ENCODE results near the gene ULK1.

DNA sequence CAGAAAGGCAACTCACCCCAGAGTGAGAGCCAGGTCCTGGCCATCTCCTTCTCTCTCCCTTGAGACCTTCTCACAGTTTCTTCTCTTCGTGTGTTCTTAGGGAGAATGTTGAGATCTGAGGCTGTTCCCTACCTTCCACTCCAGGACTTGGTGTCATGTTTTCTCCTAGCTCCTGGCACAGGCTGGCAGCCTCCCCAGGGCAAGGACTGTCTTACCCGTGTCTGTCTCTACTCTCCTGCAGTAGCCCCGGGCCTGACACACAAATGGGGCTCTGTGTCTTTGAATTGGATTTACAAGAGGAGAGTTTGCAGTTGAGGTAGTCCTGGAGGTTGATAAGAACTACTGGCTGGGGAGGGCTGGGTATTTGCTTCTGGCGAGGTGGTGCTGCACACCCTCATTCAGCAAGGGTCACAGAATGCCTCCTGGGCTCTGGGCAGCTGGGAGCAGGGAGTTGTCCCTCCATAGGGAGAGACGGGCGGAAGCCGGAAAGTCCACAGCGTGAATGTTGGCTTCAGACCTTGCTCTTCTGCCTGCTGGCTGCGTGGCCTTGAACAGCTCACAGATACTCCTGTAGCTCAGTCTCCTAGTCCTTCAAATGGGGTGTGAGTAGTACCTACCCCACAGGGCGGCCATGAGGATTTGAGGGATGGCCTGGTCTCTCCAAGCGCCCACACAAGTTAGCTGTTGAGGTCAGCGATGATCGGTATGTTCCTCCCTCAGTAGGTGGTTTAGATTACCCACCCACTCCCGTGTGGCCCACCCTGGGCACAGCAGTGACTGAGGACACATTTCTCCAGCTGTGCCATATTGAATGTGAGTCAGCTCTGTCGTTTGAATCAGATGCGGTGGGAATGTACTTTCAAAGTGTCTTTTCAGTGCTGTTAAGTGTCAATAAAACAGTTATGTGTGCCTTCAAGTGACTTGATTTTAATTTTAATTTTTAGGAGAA, 65.5 kb downstream of the ULK1 start:
- TF ChIP-seq TEAD4 (CRISPR knock-in tag; IDR thresholded peaks at IDR 0.05): no peak
- TF ChIP-seq KAT7 (CRISPR knock-in tag; IDR thresholded peaks at IDR 0.05; ENCODE audit: borderline replicate concordance): no peak
- TF ChIP-seq, protein P1, sequence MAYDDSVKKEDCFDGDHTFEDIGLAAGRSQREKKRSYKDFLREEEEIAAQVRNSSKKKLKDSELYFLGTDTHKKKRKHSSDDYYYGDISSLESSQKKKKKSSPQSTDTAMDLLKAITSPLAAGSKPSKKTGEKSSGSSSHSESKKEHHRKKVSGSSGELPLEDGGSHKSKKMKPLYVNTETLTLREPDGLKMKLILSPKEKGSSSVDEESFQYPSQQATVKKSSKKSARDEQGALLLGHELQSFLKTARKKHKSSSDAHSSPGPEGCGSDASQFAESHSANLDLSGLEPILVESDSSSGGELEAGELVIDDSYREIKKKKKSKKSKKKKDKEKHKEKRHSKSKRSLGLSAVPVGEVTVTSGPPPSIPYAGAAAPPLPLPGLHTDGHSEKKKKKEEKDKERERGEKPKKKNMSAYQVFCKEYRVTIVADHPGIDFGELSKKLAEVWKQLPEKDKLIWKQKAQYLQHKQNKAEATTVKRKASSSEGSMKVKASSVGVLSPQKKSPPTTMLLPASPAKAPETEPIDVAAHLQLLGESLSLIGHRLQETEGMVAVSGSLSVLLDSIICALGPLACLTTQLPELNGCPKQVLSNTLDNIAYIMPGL (CRISPR knock-in tag; IDR thresholded peaks at IDR 0.05): no peak
- no peak for TF ChIP-seq ETV6 (CRISPR knock-in tag; IDR thresholded peaks at IDR 0.05)
- TF ChIP-seq, protein P2, sequence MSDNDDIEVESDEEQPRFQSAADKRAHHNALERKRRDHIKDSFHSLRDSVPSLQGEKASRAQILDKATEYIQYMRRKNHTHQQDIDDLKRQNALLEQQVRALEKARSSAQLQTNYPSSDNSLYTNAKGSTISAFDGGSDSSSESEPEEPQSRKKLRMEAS (CRISPR knock-in tag; IDR thresholded peaks at IDR 0.05): no peak
- TF ChIP-seq, protein P3, sequence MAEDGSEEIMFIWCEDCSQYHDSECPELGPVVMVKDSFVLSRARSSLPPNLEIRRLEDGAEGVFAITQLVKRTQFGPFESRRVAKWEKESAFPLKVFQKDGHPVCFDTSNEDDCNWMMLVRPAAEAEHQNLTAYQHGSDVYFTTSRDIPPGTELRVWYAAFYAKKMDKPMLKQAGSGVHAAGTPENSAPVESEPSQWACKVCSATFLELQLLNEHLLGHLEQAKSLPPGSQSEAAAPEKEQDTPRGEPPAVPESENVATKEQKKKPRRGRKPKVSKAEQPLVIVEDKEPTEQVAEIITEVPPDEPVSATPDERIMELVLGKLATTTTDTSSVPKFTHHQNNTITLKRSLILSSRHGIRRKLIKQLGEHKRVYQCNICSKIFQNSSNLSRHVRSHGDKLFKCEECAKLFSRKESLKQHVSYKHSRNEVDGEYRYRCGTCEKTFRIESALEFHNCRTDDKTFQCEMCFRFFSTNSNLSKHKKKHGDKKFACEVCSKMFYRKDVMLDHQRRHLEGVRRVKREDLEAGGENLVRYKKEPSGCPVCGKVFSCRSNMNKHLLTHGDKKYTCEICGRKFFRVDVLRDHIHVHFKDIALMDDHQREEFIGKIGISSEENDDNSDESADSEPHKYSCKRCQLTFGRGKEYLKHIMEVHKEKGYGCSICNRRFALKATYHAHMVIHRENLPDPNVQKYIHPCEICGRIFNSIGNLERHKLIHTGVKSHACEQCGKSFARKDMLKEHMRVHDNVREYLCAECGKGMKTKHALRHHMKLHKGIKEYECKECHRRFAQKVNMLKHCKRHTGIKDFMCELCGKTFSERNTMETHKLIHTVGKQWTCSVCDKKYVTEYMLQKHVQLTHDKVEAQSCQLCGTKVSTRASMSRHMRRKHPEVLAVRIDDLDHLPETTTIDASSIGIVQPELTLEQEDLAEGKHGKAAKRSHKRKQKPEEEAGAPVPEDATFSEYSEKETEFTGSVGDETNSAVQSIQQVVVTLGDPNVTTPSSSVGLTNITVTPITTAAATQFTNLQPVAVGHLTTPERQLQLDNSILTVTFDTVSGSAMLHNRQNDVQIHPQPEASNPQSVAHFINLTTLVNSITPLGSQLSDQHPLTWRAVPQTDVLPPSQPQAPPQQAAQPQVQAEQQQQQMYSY (CRISPR knock-in tag; IDR thresholded peaks at IDR 0.05): no peak
- TF ChIP-seq ELF4 (CRISPR knock-in tag; IDR thresholded peaks at IDR 0.05; ENCODE audit: low read depth): no peak
- TF ChIP-seq, protein P4, sequence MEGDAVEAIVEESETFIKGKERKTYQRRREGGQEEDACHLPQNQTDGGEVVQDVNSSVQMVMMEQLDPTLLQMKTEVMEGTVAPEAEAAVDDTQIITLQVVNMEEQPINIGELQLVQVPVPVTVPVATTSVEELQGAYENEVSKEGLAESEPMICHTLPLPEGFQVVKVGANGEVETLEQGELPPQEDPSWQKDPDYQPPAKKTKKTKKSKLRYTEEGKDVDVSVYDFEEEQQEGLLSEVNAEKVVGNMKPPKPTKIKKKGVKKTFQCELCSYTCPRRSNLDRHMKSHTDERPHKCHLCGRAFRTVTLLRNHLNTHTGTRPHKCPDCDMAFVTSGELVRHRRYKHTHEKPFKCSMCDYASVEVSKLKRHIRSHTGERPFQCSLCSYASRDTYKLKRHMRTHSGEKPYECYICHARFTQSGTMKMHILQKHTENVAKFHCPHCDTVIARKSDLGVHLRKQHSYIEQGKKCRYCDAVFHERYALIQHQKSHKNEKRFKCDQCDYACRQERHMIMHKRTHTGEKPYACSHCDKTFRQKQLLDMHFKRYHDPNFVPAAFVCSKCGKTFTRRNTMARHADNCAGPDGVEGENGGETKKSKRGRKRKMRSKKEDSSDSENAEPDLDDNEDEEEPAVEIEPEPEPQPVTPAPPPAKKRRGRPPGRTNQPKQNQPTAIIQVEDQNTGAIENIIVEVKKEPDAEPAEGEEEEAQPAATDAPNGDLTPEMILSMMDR (IDR thresholded peaks at IDR 0.05): no peak
- no peak for TF ChIP-seq GRHL2 (CRISPR knock-in tag; IDR thresholded peaks at IDR 0.05; ENCODE audit: insufficient replicate concordance, severe bottlenecking)
- TF ChIP-seq CREB1 (CRISPR knock-in tag; IDR thresholded peaks at IDR 0.05): no peak
- no peak for TF ChIP-seq ZNF423 (CRISPR knock-in tag; IDR thresholded peaks at IDR 0.05)
